Left ventricle myocardium inferior (tissue), 1 donor: ENCODE results near the gene CARD16. TPM values are rescaled to one million over a fixed set of nuclear protein-coding genes. Genes with fewer than 3 reads are reported as not detected.
"Not testable (repeated sequence)": the region's sequence is repeated elsewhere in the genome, so short reads cannot be mapped to it uniquely, and the experiment has no call there.

Experiments used
- DNase-seq: peaks from one replicate; pipeline ENCODE4 v3.0.0-alpha.2; 2020
- H3K27ac ChIP-seq: fragments of 200-600 bp; replicated peaks from 2 replicates; pipeline ENCODE4 v1.8.0; 2021
- H3K27me3 ChIP-seq: fragments of 200-600 bp; 2 replicates; pipeline ENCODE4 v1.8.0; 2021; ENCODE audit warnings: low read depth
- H3K36me3 ChIP-seq: fragments of 200-600 bp; 2 replicates; pipeline ENCODE4 v1.8.0; 2021
- H3K4me1 ChIP-seq: fragments of 200-600 bp; 2 replicates; pipeline ENCODE4 v1.8.0; 2021
- H3K4me3 ChIP-seq: fragments of 200-600 bp; 2 replicates; pipeline ENCODE4 v1.8.0; 2021; ENCODE audit warnings: mild to moderate bottlenecking, moderate library complexity
- H3K9me3 ChIP-seq: fragments of 200-600 bp; replicated peaks from 2 replicates; pipeline ENCODE4 v1.8.0; 2021
- intact Hi-C: fragments of 100-400 bp; cut with micrococcal nuclease; formaldehyde crosslinking; loops from one replicate; pipeline ENCODE4 v1.11.0; 2022
- total RNA-seq: library from RNA; stranded (reverse); fragmentation: NEBNext Ultra II Directional; extraction: Animal tissue kit (Norgen Biotek cat#: 25700); gene quantifications from one replicate; pipeline ENCODE4 v1.2.1, GENCODE V29; 2021
- TF ChIP-seq, protein P1 (sequence below): fragments of 200-600 bp; IDR thresholded peaks from 2 replicates; pipeline ENCODE4 v1.8.0; 2021; ENCODE audit warnings: antibody characterized with exemption, mild to moderate bottlenecking, borderline replicate concordance
- donor health status: DM: no; HTN: yes; CAD: no; lungs with severe emphysema.

Gene CARD16
- total RNA-seq, 1 donor from 2014 or later, result 8.3 TPM

DNA sequence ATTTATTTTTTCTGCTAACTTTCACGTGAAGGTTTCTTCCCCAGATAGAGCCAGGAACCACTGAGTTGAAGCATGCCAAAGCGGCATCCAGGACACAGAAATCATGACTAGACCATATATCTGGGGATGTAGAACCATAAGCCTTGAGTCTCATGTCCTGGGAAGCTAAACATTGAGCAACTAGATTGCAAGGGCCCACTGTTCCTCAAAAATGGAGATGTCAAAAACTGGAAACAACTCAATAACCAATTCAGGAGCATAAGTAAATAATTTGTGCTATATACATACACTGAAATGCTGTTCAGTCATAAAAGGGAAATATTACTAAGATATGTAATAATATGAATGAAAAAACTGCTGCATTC lies 29.0 kb upstream of the CARD16 start:
- intact Hi-C loops, result no loop called here
- Histone ChIP-seq H3K27me3 (no peaks in the 10 kb centered on the region), H3K4me3 (no peak overlapping the region), H3K27ac (no peak overlapping the region), H3K4me1 (no peaks in the 10 kb centered on the region), H3K36me3 (no peaks in the 10 kb centered on the region), H3K9me3 (no peaks in the 10 kb centered on the region)
- no peak for DNase-seq
- TF ChIP-seq, protein P1, sequence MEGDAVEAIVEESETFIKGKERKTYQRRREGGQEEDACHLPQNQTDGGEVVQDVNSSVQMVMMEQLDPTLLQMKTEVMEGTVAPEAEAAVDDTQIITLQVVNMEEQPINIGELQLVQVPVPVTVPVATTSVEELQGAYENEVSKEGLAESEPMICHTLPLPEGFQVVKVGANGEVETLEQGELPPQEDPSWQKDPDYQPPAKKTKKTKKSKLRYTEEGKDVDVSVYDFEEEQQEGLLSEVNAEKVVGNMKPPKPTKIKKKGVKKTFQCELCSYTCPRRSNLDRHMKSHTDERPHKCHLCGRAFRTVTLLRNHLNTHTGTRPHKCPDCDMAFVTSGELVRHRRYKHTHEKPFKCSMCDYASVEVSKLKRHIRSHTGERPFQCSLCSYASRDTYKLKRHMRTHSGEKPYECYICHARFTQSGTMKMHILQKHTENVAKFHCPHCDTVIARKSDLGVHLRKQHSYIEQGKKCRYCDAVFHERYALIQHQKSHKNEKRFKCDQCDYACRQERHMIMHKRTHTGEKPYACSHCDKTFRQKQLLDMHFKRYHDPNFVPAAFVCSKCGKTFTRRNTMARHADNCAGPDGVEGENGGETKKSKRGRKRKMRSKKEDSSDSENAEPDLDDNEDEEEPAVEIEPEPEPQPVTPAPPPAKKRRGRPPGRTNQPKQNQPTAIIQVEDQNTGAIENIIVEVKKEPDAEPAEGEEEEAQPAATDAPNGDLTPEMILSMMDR, result no peak

DNA sequence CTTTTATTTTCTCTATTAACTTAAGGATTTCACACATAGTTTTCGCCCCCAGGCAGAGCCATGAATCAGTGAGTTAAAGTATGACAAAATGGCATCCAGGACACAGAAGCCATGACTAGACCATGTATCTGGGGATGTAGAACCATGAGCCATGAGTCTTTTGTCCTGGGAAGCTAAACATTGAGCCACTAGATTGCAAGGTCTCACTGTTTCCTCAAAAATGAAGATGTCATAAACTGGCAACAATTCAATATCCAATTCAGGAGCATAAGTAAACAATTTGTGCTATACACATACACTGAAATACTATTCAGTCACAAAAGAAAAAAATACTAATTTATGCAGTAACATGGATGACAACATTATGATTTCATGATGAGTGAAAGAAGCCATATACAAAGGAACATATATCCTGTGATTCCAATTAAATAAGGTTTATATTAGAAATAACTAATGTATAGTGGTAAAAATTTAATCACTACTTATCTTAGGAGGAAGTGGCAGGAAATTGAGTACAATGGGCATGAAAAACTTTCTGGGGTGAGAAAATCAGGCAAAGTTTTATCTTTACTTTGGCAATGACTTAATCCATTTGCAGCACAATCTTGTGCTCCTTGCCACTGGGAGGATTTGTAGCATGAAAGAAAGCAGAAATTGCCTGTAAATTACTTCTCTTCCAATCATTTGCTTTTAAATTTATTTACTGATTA lies 28.5 kb upstream of the CARD16 start:
- no peaks in the 10 kb centered on the region for H3K36me3 ChIP-seq
- intact Hi-C loops, result no loop called here
- no peaks in the 10 kb centered on the region for H3K27me3 ChIP-seq
- no peak for DNase-seq
- H3K4me3 ChIP-seq, result no peak overlapping the region
- H3K27ac ChIP-seq, result no peak overlapping the region
- H3K9me3 ChIP-seq, result no peaks in the 10 kb centered on the region
- TF ChIP-seq, protein P1, result no peak
- H3K4me1 ChIP-seq, result no peaks in the 10 kb centered on the region

DNA sequence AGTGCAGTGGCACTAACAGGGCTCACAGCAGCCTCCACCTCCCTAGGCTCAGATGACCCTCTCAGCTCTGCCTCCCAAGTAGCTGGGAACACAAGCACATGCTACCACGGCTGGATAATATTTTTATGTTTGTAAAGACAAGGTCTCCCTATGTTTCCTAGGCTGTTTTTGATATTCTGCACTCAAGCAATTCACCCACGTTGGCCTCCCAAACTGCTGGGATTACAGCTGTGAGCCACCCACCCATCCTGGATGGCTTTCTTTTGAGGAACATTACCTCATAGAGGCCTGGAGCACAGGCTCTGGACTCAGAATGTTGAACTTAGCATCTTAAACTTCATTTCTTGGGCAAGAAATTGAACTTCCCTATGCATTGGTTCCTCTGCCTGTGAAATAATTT lies 26.9 kb upstream of the CARD16 start:
- H3K4me3 ChIP-seq, DNase-seq, H3K4me1 ChIP-seq, H3K36me3 ChIP-seq, H3K27me3 ChIP-seq, intact Hi-C loops, H3K27ac ChIP-seq, H3K9me3 ChIP-seq: not testable (repeated sequence)

DNA sequence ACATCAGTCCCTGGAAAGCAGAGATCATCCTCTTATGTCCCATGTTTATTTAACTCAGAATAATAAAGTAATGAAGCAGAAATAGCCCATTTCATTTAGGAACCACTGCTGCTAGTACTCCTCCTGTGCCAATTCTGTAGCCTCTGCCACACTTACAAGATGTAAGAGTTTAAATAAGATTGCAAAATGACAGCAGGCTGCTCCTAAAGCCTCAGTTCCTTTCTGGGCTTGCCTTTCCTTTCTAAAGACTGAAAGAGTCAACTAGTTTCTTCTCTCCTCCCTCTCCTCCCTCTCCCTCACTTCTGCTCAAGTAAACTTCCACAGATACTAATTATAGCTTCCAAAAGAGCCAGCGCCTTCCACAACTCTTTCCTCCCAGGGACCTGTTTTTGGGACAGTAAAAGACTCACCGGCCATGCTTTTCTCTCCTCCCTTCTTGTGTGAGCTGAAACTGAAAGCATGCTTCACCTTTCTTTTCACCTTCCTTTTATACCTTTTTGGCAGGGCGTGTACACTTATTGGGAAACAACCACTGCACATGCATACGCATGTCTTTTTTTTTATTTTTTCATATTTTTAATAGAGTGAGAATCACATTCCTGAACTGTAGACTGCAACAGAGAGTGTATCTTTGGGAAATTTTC lies 26.1 kb upstream of the CARD16 start:
- TF ChIP-seq, protein P1, result no peak
- H3K4me1 ChIP-seq, result no peaks in the 10 kb centered on the region
- H3K4me3 ChIP-seq, result no peak overlapping the region
- no peak overlapping the region for H3K27ac ChIP-seq
- no peaks in the 10 kb centered on the region for H3K27me3 ChIP-seq
- H3K9me3 ChIP-seq, result no peaks in the 10 kb centered on the region
- intact Hi-C loops, result no loop called here
- no peak for DNase-seq
- H3K36me3 ChIP-seq, result no peaks in the 10 kb centered on the region

DNA sequence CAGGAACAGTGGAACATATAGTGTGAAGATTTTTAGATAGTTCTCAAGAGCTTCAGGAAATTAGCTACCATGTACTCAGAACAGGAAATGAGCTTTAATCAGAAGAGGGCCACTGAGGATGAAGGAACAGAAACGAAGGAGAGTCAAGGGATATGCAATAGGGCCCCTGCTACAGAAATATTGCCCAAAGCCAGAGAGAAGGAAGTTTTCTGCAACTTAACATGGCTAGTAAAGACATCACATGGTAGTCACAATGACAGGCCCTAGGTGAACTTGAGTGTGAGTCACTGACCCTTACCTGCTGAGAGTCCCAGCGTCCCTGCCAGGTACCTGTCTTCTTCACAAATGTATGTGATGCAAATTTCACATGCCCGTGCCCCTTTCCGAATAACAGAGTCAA lies 25.2 kb upstream of the CARD16 start:
- intact Hi-C loops, result no loop called here
- Histone ChIP-seq H3K4me1 (no peaks in the 10 kb centered on the region), H3K27ac (no peak overlapping the region), H3K9me3 (no peaks in the 10 kb centered on the region), H3K4me3 (no peak overlapping the region), H3K36me3 (no peaks in the 10 kb centered on the region), H3K27me3 (no peaks in the 10 kb centered on the region)
- DNase-seq, result no peak
- TF ChIP-seq, protein P1, result no peak

DNA sequence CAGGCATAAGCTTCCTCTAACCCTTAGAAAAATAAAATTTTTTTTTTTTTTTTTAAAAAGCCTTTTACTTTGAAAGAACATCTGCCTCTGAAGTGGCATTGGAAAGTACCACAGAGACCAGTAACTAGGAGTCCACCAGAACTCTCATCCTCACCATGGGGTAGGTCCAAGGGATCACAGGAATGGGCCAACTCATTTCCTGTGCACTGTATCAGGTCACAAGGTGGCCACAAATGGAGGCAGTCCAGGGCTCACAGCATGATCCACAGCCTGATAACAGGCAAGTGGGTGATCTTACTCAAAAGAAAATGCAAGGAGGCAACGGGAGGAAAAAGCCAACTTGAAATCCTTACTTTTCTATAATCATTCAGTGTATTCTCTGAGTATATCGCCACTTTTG lies 24.6 kb upstream of the CARD16 start:
- DNase-seq, H3K9me3 ChIP-seq, H3K27me3 ChIP-seq, intact Hi-C loops, H3K4me3 ChIP-seq, H3K27ac ChIP-seq, H3K4me1 ChIP-seq, H3K36me3 ChIP-seq: not testable (repeated sequence)

DNA sequence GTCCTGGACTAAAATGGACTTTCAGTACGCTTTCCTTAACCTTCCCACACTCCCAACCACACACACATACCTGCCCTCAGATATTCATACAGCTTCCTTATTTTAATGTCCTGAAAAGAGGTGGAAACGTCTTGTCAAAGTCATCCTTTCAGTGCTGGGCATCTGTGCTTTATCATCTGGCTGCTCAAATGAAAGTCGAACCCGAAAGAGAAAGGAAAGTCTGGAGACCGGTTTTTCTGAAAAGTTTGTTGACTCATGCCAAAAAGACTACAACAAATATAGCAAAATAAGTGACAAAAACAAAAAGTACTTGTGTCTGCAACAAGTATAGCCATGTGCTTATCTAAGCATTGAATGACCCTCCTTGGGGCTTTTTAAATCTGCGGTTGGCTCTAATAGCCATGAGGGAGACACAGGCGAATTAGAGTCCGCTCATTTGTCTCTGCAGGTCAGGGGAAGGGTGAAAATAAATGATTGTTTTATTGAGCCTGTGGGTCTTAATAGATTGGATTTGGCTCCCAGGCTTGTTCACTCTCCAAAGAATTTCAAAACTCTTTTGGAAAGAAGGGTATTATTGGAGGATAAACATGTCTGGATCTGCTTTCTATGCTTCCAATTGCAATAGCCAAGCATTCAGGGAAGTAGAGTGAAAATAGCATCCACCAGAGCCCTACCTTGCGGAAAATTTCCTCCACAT lies 18.3 kb upstream of the CARD16 start:
- H3K4me3 ChIP-seq, intact Hi-C loops, DNase-seq, H3K27me3 ChIP-seq, H3K27ac ChIP-seq, H3K4me1 ChIP-seq, H3K36me3 ChIP-seq, H3K9me3 ChIP-seq: not testable (repeated sequence)
